GM23338 (cell line): ENCODE data around the gene USP21. TPM values are rescaled to one million over a fixed set of nuclear protein-coding genes. Genes with fewer than 3 reads are reported as not detected.

Source experiments
- ATAC-seq: fragments of 200-7000 bp; cut with Tn5 transposase; 3 replicates; pipeline ENCODE4 v1.9.1; 2020
- DNase-seq: peaks from one replicate; pipeline ENCODE4 v3.0.0-alpha.2; 2015; ENCODE audit warnings: low spot score
- H2AFZ ChIP-seq: fragments of 200-600 bp; sonication (generic); 2 replicates; pipeline ENCODE4 v1.8.0; 2016; ENCODE audit warnings: antibody characterized with exemption, mild to moderate bottlenecking, moderate library complexity
- H3F3A ChIP-seq: fragments of 200-600 bp; sonication (generic); replicated peaks from 2 replicates; pipeline ENCODE4 v1.8.0; 2017; ENCODE audit warnings: antibody characterized with exemption, mixed run types, low read depth
- H3K27ac ChIP-seq: fragments of 200-600 bp; sonication (generic); 2 replicates; pipeline ENCODE4 v1.6.1; 2016; ENCODE audit warnings: low read depth
- H3K27me3 ChIP-seq: fragments of 200-600 bp; sonication (generic); 2 replicates; pipeline ENCODE4 v1.8.0; 2016; ENCODE audit warnings: mild to moderate bottlenecking, mixed run types, moderate library complexity; ENCODE audit not compliant: insufficient read depth
- H3K36me3 ChIP-seq: fragments of 200-600 bp; sonication (generic); 2 replicates; pipeline ENCODE4 v1.8.0; 2016; ENCODE audit warnings: mild to moderate bottlenecking; ENCODE audit not compliant: insufficient read depth
- H3K4me1 ChIP-seq: fragments of 200-600 bp; sonication (generic); 2 replicates; pipeline ENCODE4 v1.8.0; 2016; ENCODE audit warnings: mild to moderate bottlenecking, moderate library complexity; ENCODE audit not compliant: insufficient read depth
- H3K4me2 ChIP-seq: fragments of 200-600 bp; sonication (generic); 2 replicates; pipeline ENCODE4 v1.7.1; 2017; ENCODE audit warnings: mixed run types
- H3K4me3 ChIP-seq: fragments of 200-600 bp; sonication (generic); 2 replicates; pipeline ENCODE4 v1.6.1; 2016; ENCODE audit warnings: mixed run types
- H3K79me2 ChIP-seq: fragments of 200-600 bp; sonication (generic); replicated peaks from 2 replicates; pipeline ENCODE4 v1.8.0; 2017; ENCODE audit warnings: mild to moderate bottlenecking; ENCODE audit not compliant: insufficient read depth
- H3K9me2 ChIP-seq: fragments of 200-600 bp; sonication (generic); 2 replicates; pipeline ENCODE4 v1.8.0; 2017; ENCODE audit not compliant: insufficient read depth
- H4K20me1 ChIP-seq: fragments of 200-600 bp; sonication (generic); replicated peaks from 2 replicates; pipeline ENCODE4 v1.8.0; 2017; ENCODE audit warnings: mild to moderate bottlenecking; ENCODE audit not compliant: insufficient read depth
- H3K27ac Mint-ChIP-seq: 2 replicates; pipeline ENCODE4 v1.8.0; 2020; ENCODE audit warnings: inconsistent platforms, mild to moderate bottlenecking, moderate library complexity, mixed read lengths
- H3K27me3 Mint-ChIP-seq: 3 replicates; pipeline ENCODE4 v1.8.0; 2022; ENCODE audit warnings: low read depth, mild to moderate bottlenecking, moderate library complexity, mixed read lengths, inconsistent platforms; ENCODE audit not compliant: insufficient read depth, poor library complexity
- H3K36me3 Mint-ChIP-seq: 3 replicates; pipeline ENCODE4 v1.8.0; 2021; ENCODE audit warnings: low read depth, mild to moderate bottlenecking, inconsistent platforms, moderate library complexity, mixed read lengths
- H3K4me1 Mint-ChIP-seq: 3 replicates; pipeline ENCODE4 v1.8.0; 2020; ENCODE audit warnings: mild to moderate bottlenecking, inconsistent platforms, mixed read lengths
- H3K4me3 Mint-ChIP-seq: 3 replicates; pipeline ENCODE4 v1.8.0; 2021; ENCODE audit warnings: moderate library complexity, mild to moderate bottlenecking, inconsistent platforms, mixed read lengths
- H3K9me3 Mint-ChIP-seq: 3 replicates; pipeline ENCODE4 v1.8.0; 2020; ENCODE audit warnings: moderate library complexity, mild to moderate bottlenecking, inconsistent platforms, mixed read lengths
- CREB1 ChIP-seq: fragments of 250-450 bp; sonication (Bioruptor Pico); IDR thresholded peaks from 2 replicates; pipeline ENCODE4 v1.5.0; 2020; ENCODE audit warnings: low read depth, mild to moderate bottlenecking, moderate library complexity
- EZH2 ChIP-seq: fragments of 200-600 bp; sonication (generic); IDR thresholded peaks from one replicate; pipeline ENCODE4 v1.8.0; 2017; ENCODE audit warnings: antibody characterized with exemption, mild to moderate bottlenecking, low read depth; ENCODE audit not compliant: unreplicated experiment
- EZH2phosphoT487 ChIP-seq: fragments of 200-600 bp; sonication (generic); IDR thresholded peaks from one replicate; pipeline ENCODE4 v1.8.1; 2018; ENCODE audit warnings: antibody characterized with exemption; ENCODE audit not compliant: unreplicated experiment
- NANOG ChIP-seq: IDR thresholded peaks from 2 replicates; pipeline ENCODE4 v1.6.1; 2016; ENCODE audit warnings: antibody characterized with exemption, borderline replicate concordance
- POLR2AphosphoS5 ChIP-seq: IDR thresholded peaks from 2 replicates; pipeline ENCODE4 v1.6.1; 2016; ENCODE audit warnings: antibody characterized with exemption, low read depth
- ZNF114 ChIP-seq: fragments of 250-450 bp; sonication (Bioruptor Pico); IDR thresholded peaks from 2 replicates; pipeline ENCODE4 v1.5.0; 2020; ENCODE audit warnings: mild to moderate bottlenecking, moderate library complexity
- ZNF331 ChIP-seq: fragments of 250-450 bp; sonication (Bioruptor Pico); IDR thresholded peaks from 2 replicates; pipeline ENCODE4 v1.5.0; 2020; ENCODE audit warnings: low read depth, mild to moderate bottlenecking, moderate library complexity
- polyA plus RNA-seq: library from polyadenylated mRNA; unstranded; fragments of >200 nt; fragmentation: Nextera tagmentation; extraction: Ambion mirVana; gene quantifications from 2 replicates; pipeline ENCODE4 v1.2.1, GENCODE V29; 2016
- total RNA-seq: library from RNA; depleted of rRNA; stranded (reverse); fragments of >200 nt; shearing (Covaris generic); gene quantifications from 2 replicates; pipeline ENCODE4 v1.2.3, GENCODE V29; 2014
- TF ChIP-seq, protein P1 (sequence below), 2 experiments: fragments of 200-600 bp in 1 of 2; sonication (generic) in 1 of 2; conservative IDR thresholded peaks; 2 replicates each; pipeline versions ENCODE4 v1.5.1 to v1.6.1; 2016 to 2017; ENCODE audit warnings: antibody characterized with exemption in 2 of 2, low read depth in 2 of 2, mild to moderate bottlenecking in 2 of 2, moderate library complexity in 1 of 2
- TF ChIP-seq, protein P2 (sequence below): IDR thresholded peaks from one replicate; pipeline ENCODE4 v1.6.1; 2018; ENCODE audit warnings: antibody characterized with exemption; ENCODE audit not compliant: unreplicated experiment
- TF ChIP-seq, protein P3 (sequence below): fragments of 250-450 bp; sonication (Bioruptor Pico); IDR thresholded peaks from 2 replicates; pipeline ENCODE4 v1.5.0; 2020; ENCODE audit warnings: mild to moderate bottlenecking, moderate library complexity
- TF ChIP-seq, protein P4 (sequence below): IDR thresholded peaks from 2 replicates; pipeline ENCODE4 v1.6.1; 2016; ENCODE audit warnings: antibody characterized with exemption

Gene USP21
- total and polyA plus RNA-seq, 2 experiments from 2014 or later, result 17.9 to 25.6 TPM

DNA sequence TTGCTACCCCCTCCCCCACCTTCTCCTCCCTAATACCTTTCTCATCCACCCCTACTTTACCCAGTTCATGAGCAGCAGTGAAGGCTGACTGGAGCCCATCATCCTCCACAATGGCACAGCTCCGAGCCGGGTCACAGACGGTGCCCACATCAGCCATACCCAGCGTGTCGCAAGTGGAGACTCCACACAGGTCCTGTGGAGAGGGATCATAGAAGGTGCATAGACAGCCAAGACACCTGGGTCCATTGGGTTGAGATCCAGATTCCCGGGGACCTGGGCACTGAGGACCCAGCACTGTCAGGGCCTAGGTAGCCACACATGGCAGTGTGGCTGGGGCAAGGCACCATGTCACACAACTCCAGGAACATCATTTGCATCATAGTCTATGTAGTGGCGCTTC is 36.8 kb downstream of the USP21 start:
- Histone ChIP-seq H3K4me2 (no peak overlapping the region), H3K27me3 (no peaks in the 10 kb centered on the region), H3F3A (peaks cover 9% of the 10 kb centered on the region; the same call in 1 of the 2 replicates), H3K27ac (0 out of 2 replicates have a peak overlapping the region, but pooled peaks have one; percentile 26), H2AFZ (no peak overlapping the region), H3K4me3 (no peak overlapping the region), H4K20me1 (no peaks in the 10 kb centered on the region), H3K79me2 (no peaks in the 10 kb centered on the region), H3K9me2 (no peaks in the 10 kb centered on the region), H3K36me3 (no peaks in the 10 kb centered on the region), H3K4me1 (peaks cover 49% of the 10 kb centered on the region)
- DNase-seq (no peak), ATAC-seq (no peak)
- peaks cover 16% of the 10 kb centered on the region for H3K27me3 Mint-ChIP-seq
- H3K9me3 Mint-ChIP-seq, result no peaks in the 10 kb centered on the region; the same call in 2 of the 3 replicates
- H3K4me1 Mint-ChIP-seq, result peaks cover 54% of the 10 kb centered on the region
- H3K36me3 Mint-ChIP-seq, result peaks cover 11% of the 10 kb centered on the region; the same call in 2 of the 3 replicates
- no peak overlapping the region for H3K4me3 Mint-ChIP-seq
- TF ChIP-seq POLR2AphosphoS5, result no peak
- TF ChIP-seq, protein P1, sequence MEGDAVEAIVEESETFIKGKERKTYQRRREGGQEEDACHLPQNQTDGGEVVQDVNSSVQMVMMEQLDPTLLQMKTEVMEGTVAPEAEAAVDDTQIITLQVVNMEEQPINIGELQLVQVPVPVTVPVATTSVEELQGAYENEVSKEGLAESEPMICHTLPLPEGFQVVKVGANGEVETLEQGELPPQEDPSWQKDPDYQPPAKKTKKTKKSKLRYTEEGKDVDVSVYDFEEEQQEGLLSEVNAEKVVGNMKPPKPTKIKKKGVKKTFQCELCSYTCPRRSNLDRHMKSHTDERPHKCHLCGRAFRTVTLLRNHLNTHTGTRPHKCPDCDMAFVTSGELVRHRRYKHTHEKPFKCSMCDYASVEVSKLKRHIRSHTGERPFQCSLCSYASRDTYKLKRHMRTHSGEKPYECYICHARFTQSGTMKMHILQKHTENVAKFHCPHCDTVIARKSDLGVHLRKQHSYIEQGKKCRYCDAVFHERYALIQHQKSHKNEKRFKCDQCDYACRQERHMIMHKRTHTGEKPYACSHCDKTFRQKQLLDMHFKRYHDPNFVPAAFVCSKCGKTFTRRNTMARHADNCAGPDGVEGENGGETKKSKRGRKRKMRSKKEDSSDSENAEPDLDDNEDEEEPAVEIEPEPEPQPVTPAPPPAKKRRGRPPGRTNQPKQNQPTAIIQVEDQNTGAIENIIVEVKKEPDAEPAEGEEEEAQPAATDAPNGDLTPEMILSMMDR (conservative IDR thresholded peaks at IDR 0.05; ENCODE audit: low read depth in 2 of 2), result no peak
- TF ChIP-seq, protein P2, sequence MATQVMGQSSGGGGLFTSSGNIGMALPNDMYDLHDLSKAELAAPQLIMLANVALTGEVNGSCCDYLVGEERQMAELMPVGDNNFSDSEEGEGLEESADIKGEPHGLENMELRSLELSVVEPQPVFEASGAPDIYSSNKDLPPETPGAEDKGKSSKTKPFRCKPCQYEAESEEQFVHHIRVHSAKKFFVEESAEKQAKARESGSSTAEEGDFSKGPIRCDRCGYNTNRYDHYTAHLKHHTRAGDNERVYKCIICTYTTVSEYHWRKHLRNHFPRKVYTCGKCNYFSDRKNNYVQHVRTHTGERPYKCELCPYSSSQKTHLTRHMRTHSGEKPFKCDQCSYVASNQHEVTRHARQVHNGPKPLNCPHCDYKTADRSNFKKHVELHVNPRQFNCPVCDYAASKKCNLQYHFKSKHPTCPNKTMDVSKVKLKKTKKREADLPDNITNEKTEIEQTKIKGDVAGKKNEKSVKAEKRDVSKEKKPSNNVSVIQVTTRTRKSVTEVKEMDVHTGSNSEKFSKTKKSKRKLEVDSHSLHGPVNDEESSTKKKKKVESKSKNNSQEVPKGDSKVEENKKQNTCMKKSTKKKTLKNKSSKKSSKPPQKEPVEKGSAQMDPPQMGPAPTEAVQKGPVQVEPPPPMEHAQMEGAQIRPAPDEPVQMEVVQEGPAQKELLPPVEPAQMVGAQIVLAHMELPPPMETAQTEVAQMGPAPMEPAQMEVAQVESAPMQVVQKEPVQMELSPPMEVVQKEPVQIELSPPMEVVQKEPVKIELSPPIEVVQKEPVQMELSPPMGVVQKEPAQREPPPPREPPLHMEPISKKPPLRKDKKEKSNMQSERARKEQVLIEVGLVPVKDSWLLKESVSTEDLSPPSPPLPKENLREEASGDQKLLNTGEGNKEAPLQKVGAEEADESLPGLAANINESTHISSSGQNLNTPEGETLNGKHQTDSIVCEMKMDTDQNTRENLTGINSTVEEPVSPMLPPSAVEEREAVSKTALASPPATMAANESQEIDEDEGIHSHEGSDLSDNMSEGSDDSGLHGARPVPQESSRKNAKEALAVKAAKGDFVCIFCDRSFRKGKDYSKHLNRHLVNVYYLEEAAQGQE, result no peak
- no peak for TF ChIP-seq EZH2
- TF ChIP-seq NANOG, result no peak
- TF ChIP-seq, protein P3, sequence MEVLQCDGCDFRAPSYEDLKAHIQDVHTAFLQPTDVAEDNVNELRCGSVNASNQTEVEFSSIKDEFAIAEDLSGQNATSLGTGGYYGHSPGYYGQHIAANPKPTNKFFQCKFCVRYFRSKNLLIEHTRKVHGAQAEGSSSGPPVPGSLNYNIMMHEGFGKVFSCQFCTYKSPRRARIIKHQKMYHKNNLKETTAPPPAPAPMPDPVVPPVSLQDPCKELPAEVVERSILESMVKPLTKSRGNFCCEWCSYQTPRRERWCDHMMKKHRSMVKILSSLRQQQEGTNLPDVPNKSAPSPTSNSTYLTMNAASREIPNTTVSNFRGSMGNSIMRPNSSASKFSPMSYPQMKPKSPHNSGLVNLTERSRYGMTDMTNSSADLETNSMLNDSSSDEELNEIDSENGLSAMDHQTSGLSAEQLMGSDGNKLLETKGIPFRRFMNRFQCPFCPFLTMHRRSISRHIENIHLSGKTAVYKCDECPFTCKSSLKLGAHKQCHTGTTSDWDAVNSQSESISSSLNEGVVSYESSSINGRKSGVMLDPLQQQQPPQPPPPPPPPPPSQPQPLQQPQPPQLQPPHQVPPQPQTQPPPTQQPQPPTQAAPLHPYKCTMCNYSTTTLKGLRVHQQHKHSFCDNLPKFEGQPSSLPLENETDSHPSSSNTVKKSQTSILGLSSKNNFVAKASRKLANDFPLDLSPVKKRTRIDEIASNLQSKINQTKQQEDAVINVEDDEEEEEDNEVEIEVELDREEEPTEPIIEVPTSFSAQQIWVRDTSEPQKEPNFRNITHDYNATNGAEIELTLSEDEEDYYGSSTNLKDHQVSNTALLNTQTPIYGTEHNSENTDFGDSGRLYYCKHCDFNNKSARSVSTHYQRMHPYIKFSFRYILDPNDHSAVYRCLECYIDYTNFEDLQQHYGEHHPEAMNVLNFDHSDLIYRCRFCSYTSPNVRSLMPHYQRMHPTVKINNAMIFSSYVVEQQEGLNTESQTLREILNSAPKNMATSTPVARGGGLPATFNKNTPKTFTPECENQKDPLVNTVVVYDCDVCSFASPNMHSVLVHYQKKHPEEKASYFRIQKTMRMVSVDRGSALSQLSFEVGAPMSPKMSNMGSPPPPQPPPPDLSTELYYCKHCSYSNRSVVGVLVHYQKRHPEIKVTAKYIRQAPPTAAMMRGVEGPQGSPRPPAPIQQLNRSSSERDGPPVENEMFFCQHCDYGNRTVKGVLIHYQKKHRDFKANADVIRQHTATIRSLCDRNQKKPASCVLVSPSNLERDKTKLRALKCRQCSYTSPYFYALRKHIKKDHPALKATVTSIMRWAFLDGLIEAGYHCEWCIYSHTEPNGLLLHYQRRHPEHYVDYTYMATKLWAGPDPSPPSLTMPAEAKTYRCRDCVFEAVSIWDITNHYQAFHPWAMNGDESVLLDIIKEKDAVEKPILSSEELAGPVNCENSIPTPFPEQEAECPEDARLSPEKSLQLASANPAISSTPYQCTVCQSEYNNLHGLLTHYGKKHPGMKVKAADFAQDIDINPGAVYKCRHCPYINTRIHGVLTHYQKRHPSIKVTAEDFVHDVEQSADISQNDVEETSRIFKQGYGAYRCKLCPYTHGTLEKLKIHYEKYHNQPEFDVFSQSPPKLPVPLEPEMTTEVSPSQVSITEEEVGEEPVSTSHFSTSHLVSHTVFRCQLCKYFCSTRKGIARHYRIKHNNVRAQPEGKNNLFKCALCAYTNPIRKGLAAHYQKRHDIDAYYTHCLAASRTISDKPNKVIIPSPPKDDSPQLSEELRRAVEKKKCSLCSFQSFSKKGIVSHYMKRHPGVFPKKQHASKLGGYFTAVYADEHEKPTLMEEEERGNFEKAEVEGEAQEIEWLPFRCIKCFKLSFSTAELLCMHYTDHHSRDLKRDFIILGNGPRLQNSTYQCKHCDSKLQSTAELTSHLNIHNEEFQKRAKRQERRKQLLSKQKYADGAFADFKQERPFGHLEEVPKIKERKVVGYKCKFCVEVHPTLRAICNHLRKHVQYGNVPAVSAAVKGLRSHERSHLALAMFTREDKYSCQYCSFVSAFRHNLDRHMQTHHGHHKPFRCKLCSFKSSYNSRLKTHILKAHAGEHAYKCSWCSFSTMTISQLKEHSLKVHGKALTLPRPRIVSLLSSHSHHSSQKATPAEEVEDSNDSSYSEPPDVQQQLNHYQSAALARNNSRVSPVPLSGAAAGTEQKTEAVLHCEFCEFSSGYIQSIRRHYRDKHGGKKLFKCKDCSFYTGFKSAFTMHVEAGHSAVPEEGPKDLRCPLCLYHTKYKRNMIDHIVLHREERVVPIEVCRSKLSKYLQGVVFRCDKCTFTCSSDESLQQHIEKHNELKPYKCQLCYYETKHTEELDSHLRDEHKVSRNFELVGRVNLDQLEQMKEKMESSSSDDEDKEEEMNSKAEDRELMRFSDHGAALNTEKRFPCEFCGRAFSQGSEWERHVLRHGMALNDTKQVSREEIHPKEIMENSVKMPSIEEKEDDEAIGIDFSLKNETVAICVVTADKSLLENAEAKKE, result no peak
- TF ChIP-seq CREB1 (CRISPR knock-in tag), result no peak
- TF ChIP-seq, protein P4, sequence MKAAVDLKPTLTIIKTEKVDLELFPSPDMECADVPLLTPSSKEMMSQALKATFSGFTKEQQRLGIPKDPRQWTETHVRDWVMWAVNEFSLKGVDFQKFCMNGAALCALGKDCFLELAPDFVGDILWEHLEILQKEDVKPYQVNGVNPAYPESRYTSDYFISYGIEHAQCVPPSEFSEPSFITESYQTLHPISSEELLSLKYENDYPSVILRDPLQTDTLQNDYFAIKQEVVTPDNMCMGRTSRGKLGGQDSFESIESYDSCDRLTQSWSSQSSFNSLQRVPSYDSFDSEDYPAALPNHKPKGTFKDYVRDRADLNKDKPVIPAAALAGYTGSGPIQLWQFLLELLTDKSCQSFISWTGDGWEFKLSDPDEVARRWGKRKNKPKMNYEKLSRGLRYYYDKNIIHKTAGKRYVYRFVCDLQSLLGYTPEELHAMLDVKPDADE, result no peak
- TF ChIP-seq ZNF331 (CRISPR knock-in tag), result no peak
- TF ChIP-seq ZNF114 (CRISPR knock-in tag), result no peak
- no peak for TF ChIP-seq EZH2phosphoT487
- H3K27ac Mint-ChIP-seq, result no peak overlapping the region; the same call in 1 of the 2 replicates
